HepG2 (cell line): ENCODE data around the gene RSPH1.

Experiments used
- CTCF ChIP-seq: sonication (generic); formaldehyde crosslinking; IDR thresholded peaks from 2 replicates; pipeline ENCODE4 v1.5.0; 2020; ENCODE audit warnings: mild to moderate bottlenecking, missing genetic modification reagents, moderate library complexity
- FOXA1 ChIP-seq, 2 experiments: fragments of 450-650 bp in 1 of 2; sonication (generic) in 1 of 2; formaldehyde crosslinking in 1 of 2; IDR thresholded peaks; 2 replicates each; pipeline versions ENCODE4 v1.4.0 to v1.6.1; 2016 to 2020; ENCODE audit warnings: missing genetic modification reagents in 1 of 2
- HIVEP1 ChIP-seq: sonication (generic); formaldehyde crosslinking; IDR thresholded peaks from 2 replicates; pipeline ENCODE4 v1.4.0; 2020; ENCODE audit warnings: mild to moderate bottlenecking, missing genetic modification reagents
- PBX3 ChIP-seq: sonication (generic); formaldehyde crosslinking; IDR thresholded peaks from 2 replicates; pipeline ENCODE4 v1.8.1; 2023; ENCODE audit warnings: missing genetic modification reagents, inconsistent platforms, borderline replicate concordance
- PLRG1 ChIP-seq: fragments of 450-650 bp; conservative IDR thresholded peaks from 2 replicates; pipeline ENCODE4 v1.6.1; 2016
- POLR2A ChIP-seq, 2 experiments: IDR thresholded peaks; 2 replicates each; pipeline ENCODE4 v1.6.1; 2011; ENCODE audit warnings: low read depth in 2 of 2, low read length in 2 of 2, mild to moderate bottlenecking in 1 of 2, moderate library complexity in 1 of 2; ENCODE audit not compliant: insufficient read depth in 1 of 2
- SOX5 ChIP-seq: IDR thresholded peaks from 2 replicates; pipeline ENCODE4 v1.6.1; 2016; ENCODE audit warnings: borderline replicate concordance
- TF ChIP-seq, protein P1 (sequence below): sonication (generic); IDR thresholded peaks from 2 replicates; pipeline ENCODE4 v1.6.1; 2016; ENCODE audit warnings: low read depth, borderline replicate concordance
- TF ChIP-seq, protein P2 (sequence below): sonication (generic); formaldehyde crosslinking; IDR thresholded peaks from 2 replicates; pipeline ENCODE4 v1.8.1; 2023; ENCODE audit warnings: mild to moderate bottlenecking, inconsistent platforms, moderate library complexity, missing genetic modification reagents, borderline replicate concordance

DNA sequence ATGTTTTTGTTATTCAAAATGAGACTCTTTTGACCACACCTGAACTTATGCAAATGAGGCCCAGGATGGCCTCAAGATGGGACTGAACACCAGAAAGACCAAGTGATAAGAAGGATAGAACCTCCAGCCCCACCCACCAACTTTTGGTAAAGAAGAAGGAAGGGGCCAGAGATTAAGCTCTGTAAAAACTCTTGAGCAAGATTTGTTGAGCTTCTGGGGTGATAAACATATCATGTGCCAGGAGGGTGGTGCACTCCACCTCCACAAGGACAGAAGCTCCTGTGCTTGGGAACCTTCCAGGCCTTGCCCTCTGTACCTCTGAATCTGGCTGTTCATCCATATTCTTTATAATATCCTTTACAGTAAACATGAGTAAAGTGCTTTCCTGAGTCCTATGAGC, 5.3 kb downstream of the RSPH1 start:
- no peak for TF ChIP-seq SOX5
- TF ChIP-seq PBX3 (CRISPR knock-in tag), result no peak
- TF ChIP-seq, protein P1, sequence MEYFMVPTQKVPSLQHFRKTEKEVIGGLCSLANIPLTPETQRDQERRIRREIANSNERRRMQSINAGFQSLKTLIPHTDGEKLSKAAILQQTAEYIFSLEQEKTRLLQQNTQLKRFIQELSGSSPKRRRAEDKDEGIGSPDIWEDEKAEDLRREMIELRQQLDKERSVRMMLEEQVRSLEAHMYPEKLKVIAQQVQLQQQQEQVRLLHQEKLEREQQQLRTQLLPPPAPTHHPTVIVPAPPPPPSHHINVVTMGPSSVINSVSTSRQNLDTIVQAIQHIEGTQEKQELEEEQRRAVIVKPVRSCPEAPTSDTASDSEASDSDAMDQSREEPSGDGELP, result no peak
- TF ChIP-seq, protein P2, sequence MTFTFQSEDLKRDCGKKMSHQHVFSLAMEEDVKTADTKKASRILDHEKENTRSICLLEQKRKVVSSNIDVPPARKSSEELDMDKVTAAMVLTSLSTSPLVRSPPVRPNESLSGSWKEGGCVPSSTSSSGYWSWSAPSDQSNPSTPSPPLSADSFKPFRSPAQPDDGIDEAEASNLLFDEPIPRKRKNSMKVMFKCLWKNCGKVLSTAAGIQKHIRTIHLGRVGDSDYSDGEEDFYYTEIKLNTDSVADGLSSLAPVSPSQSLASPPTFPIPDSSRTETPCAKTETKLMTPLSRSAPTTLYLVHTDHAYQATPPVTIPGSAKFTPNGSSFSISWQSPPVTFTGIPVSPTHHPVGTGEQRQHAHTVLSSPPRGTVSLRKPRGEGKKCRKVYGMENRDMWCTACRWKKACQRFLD (CRISPR knock-in tag), result no peak
- no peak for TF ChIP-seq CTCF (CRISPR knock-in tag)
- TF ChIP-seq FOXA1 (IDR thresholded peaks at IDR 0.05), result no peak
- TF ChIP-seq FOXA1 (CRISPR knock-in tag; IDR thresholded peaks at IDR 0.05), result no peak
- TF ChIP-seq HIVEP1 (CRISPR knock-in tag), result no peak
- TF ChIP-seq POLR2A (IDR thresholded peaks at IDR 0.05; ENCODE audit: insufficient read depth in 1 of 2, low read depth in 2 of 2, low read length in 2 of 2), result no peak
- TF ChIP-seq PLRG1, result no peak
